Activated naive CD4-positive, alpha-beta T cell treated with anti-CD3 and anti-CD28 coated beads for 36 hours (primary cell): ENCODE results near the gene PSMC5. TPM values are rescaled to one million over a fixed set of nuclear protein-coding genes. Genes with fewer than 3 reads are reported as not detected.

Experiments
- CTCF ChIA-PET: fragments of 350-600 bp; sonication (Branson Sonifier 250); formaldehyde crosslinking; loops from one replicate; lab custom pipeline; 2021; ENCODE audit warnings: antibody characterized with exemption; lab: Charles Lee
- DNase-seq: peaks from one replicate; pipeline ENCODE4 v3.0.0-alpha.2; 2020
- H3K27ac Mint-ChIP-seq: one replicate; pipeline ENCODE4 v1.8.0; 2021; ENCODE audit warnings: mild to moderate bottlenecking, mixed read lengths
- H3K27me3 Mint-ChIP-seq: one replicate; pipeline ENCODE4 v1.8.0; 2021; ENCODE audit warnings: low read depth, mixed read lengths
- H3K36me3 Mint-ChIP-seq: one replicate; pipeline ENCODE4 v1.8.0; 2021; ENCODE audit warnings: low read depth, mixed read lengths
- H3K4me1 Mint-ChIP-seq: one replicate; pipeline ENCODE4 v1.8.0; 2021; ENCODE audit warnings: low read depth, mixed read lengths
- H3K4me3 Mint-ChIP-seq: one replicate; pipeline ENCODE4 v1.8.0; 2021; ENCODE audit warnings: mild to moderate bottlenecking, moderate library complexity, mixed read lengths
- H3K9me3 Mint-ChIP-seq: one replicate; pipeline ENCODE4 v1.8.0; 2021; ENCODE audit warnings: mixed read lengths
- intact Hi-C: fragments of 100-400 bp; cut with micrococcal nuclease; formaldehyde crosslinking; loops from one replicate; pipeline ENCODE4 v1.15.1; 2023
- total RNA-seq, 2 experiments: library from RNA; stranded (reverse); gene quantifications; one replicate each; pipeline ENCODE4 v1.2.3, GENCODE V29; 2021

Gene PSMC5
- total RNA-seq, 2 experiments from 2014 or later: 144 to 154 TPM

DNA sequence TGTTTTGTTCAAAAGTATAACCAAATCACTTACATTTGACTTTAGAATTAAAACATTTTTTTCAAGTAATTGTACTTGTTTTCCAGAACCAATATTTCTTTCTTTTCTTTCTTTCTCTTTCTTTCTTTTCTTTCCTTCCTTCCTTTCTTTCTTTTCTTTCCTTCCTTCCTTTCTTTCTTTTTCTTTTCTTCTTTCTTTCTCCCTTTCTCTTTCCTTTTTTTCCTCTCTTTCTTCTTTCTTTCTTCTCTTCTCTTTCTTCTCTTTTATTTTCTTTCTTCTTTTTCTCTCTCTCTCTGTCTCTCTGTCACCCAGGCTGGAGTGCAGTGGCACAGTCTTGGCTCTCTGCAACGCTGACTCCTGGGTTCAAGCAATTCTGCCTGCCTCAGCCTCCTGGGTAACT is 26.4 kb upstream of the PSMC5 start:
- no peaks in the 10 kb centered on the region for H3K27me3 Mint-ChIP-seq
- no peak for DNase-seq
- CTCF ChIA-PET: no interaction called here
- H3K4me3 Mint-ChIP-seq: no peak overlapping the region
- no peaks in the 10 kb centered on the region for H3K9me3 Mint-ChIP-seq
- no peaks in the 10 kb centered on the region for H3K4me1 Mint-ChIP-seq
- H3K36me3 Mint-ChIP-seq: peaks cover 30% of the 10 kb centered on the region
- peak overlapping the region; percentile 48 for H3K27ac Mint-ChIP-seq
- intact Hi-C loops: no loop called here

DNA sequence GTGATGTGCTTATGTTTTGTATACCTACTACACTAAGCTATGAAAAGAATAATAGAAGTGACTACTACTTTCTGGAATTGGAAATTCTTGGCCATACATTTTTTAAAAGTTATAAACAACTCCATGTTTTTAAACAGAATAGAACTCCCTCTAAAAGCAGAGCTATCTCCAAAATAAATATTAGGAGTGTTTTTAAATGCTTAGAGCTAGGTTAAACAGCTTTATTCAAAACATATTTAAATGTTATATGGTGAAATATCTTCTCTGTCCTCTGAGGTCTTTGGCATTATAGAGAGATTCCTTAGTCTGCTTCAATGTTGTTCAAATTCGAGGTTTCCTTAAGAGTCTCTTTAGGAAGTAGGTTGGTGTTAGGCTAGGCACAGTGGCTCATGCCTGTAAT is 22.9 kb upstream of the PSMC5 start:
- no peaks in the 10 kb centered on the region for H3K27me3 Mint-ChIP-seq
- no peaks in the 10 kb centered on the region for H3K9me3 Mint-ChIP-seq
- H3K27ac Mint-ChIP-seq: peak overlapping the region; percentile 75
- no peak for DNase-seq
- no peak overlapping the region for H3K4me3 Mint-ChIP-seq
- CTCF ChIA-PET: interaction anchor here (0.5 to 1.2 kb wide), 7 partner anchors 10 to 794 kb away, joined by 3 to 5 read pairs (median 3); no protein-coding TSS in a partner anchor
- H3K36me3 Mint-ChIP-seq: peaks cover 38% of the 10 kb centered on the region
- intact Hi-C loops: no loop called here
- H3K4me1 Mint-ChIP-seq: peaks cover 7% of the 10 kb centered on the region

DNA sequence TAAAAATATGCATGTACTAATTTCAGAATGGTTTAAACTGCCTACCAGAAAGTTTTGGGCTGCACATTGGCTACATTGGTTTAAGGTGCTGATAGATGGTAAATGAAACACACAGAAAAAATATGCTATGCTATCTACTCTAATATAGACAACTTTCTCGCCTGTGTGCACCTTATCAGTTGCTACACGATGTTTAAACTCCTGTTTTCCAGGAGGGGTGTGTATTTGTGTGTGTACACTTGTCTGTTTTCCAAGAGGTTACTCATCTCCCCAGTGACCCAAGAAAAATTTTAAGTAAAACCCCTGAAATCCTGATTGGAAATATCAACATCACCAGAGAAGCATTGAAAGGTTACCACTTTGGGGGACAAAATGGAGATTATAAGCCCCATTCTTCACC is 21.6 kb upstream of the PSMC5 start:
- H3K36me3 Mint-ChIP-seq: peaks cover 42% of the 10 kb centered on the region
- intact Hi-C loops: no loop called here

DNA sequence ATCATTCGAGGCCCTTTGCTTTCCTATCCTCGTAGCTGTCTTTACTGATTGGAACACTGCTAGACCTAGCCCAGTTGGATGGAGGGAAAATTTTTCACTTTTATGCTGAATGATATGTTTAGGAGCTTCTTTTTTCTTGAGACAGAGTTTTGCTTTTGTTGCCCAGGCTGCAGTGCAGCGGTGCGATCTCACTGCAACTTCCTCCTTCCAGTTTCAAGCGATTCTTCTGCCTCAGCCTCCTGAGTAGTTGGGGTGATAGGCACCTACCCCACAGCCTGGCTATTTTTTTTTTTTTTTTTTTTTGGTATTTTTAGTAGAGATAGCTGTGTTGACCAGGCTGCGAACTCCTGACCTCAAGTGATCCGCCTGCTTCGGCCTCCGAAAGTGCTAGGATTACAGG is 17.3 kb upstream of the PSMC5 start:
- intact Hi-C loops: no loop called here
- H3K36me3 Mint-ChIP-seq: peaks cover 50% of the 10 kb centered on the region
- no peaks in the 10 kb centered on the region for H3K9me3 Mint-ChIP-seq
- H3K27me3 Mint-ChIP-seq: no peaks in the 10 kb centered on the region
- CTCF ChIA-PET: no interaction called here
- no peak overlapping the region for H3K4me3 Mint-ChIP-seq
- DNase-seq: no peak
- H3K27ac Mint-ChIP-seq: no peak overlapping the region
- peaks cover 7% of the 10 kb centered on the region for H3K4me1 Mint-ChIP-seq

More for the DNA sequence above, 21.6 kb upstream of the PSMC5 start:
- no peaks in the 10 kb centered on the region for H3K9me3 Mint-ChIP-seq
- H3K4me3 Mint-ChIP-seq: no peak overlapping the region
- H3K27ac Mint-ChIP-seq: peak overlapping the region; percentile 2
- peaks cover 7% of the 10 kb centered on the region for H3K4me1 Mint-ChIP-seq
- no peak for DNase-seq
- H3K27me3 Mint-ChIP-seq: no peaks in the 10 kb centered on the region
- CTCF ChIA-PET: no interaction called here

DNA sequence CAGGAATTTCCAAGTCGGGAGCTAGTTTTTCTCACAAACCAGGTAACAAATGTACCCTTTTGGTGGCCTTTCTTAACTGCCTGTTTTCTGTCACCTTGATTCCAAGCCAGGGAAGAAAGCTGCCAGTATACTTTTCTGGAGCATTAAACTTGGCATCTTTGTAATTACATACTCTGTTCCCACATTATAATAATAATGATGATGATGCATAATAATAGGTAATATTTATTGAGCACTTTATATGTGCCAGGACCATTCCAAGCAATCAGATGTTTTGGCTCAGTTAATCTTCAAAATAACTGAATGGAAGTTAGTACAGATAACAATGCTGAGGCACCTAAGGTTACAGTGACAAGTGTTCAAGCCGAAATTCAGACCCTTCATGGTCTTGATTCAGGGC is 11.1 kb upstream of the PSMC5 start:
- CTCF ChIA-PET: interaction anchor here (0.6 kb wide), 1 partner anchor 12 kb away, joined by 7 read pairs; no protein-coding TSS in a partner anchor
- H3K27ac Mint-ChIP-seq: no peak overlapping the region
- intact Hi-C loops: no loop called here

DNA sequence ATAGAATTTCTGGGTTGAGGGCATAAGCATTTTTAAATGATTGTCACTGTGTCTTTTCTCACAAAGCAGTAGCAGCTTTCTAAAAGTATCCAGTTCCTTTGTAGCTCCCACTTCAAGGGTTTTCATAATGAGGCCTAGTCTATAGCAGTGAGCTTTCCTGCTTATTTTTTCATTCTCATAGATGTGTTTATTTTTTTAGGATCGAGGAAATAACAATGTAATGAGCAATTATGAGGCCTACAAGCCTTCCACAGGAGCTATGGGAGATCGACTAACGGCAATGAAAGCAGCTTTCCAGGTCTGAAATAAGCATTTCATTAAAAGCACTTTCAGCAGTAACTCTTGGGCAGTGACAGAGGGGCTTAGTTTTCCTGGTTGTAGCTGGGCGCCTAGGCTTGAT is 10.6 kb upstream of the PSMC5 start:
- peaks cover 6% of the 10 kb centered on the region for H3K4me1 Mint-ChIP-seq
- intact Hi-C loops: no loop called here
- H3K36me3 Mint-ChIP-seq: peaks cover 58% of the 10 kb centered on the region
- H3K4me3 Mint-ChIP-seq: no peak overlapping the region
- no peaks in the 10 kb centered on the region for H3K27me3 Mint-ChIP-seq
- H3K9me3 Mint-ChIP-seq: no peaks in the 10 kb centered on the region
- no peak for DNase-seq
- CTCF ChIA-PET: interaction anchor here (0.6 to 0.7 kb wide), 2 partner anchors 13 to 32 kb away, joined by 3 to 7 read pairs; no protein-coding TSS in a partner anchor
- H3K27ac Mint-ChIP-seq: no peak overlapping the region

More for the DNA sequence above, 11.1 kb upstream of the PSMC5 start:
- DNase-seq: no peak
- no peaks in the 10 kb centered on the region for H3K27me3 Mint-ChIP-seq
- no peaks in the 10 kb centered on the region for H3K9me3 Mint-ChIP-seq
- no peak overlapping the region for H3K4me3 Mint-ChIP-seq
- H3K36me3 Mint-ChIP-seq: peaks cover 59% of the 10 kb centered on the region
- peaks cover 6% of the 10 kb centered on the region for H3K4me1 Mint-ChIP-seq

DNA sequence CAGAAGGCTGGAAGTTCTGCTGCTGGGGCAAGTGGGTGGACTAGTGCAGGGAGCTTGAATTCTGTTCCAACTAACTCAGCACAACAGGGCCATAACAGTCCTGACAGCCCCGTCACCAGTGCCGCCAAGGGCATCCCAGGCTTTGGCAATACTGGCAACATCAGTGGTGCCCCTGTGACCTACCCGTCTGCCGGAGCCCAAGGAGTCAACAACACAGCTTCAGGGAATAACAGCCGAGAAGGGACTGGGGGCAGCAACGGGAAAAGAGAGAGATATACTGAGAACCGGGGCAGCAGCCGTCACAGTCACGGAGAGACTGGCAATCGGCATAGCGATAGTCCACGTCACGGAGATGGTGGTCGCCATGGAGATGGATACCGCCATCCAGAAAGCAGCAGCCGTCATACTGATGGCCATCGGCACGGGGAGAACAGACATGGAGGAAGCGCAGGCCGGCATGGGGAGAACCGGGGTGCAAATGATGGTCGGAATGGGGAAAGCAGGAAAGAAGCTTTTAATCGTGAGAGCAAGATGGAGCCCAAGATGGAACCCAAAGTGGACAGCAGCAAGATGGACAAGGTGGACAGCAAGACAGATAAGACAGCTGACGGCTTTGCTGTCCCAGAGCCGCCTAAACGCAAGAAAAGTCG is 9.4 kb upstream of the PSMC5 start:
- Mint-ChIP-seq H3K4me1 (peaks cover 16% of the 10 kb centered on the region), H3K27ac (peak overlapping the region; percentile 59), H3K36me3 (peaks cover 58% of the 10 kb centered on the region), H3K4me3 (no peak overlapping the region), H3K9me3 (no peaks in the 10 kb centered on the region), H3K27me3 (no peaks in the 10 kb centered on the region)
- no peak for DNase-seq
- intact Hi-C loops: no loop called here
- CTCF ChIA-PET: interaction anchor here (1.6 kb wide), 1 partner anchor 11 kb away, joined by 5 read pairs; no protein-coding TSS in a partner anchor

DNA sequence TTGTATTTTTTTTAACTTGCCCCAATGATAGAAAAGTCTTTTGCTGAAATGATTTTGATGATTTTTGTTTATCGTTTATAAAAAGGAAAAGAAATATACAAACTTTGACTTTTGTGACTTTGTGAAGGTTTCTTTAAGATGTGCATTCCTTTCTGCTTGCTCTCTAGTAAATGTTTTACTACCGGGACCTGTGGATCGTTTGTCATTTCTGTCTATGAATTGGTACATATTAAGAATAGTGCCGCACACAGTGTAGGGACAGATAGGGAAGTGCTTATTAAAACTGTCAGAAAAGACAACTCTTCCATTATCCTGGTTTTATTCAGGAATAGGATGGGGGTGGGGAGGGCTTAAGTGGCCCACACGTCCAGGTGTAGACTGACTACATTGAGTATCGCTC is 8.1 kb upstream of the PSMC5 start:
- intact Hi-C loops: no loop called here
- peaks cover 26% of the 10 kb centered on the region for H3K4me1 Mint-ChIP-seq
- H3K4me3 Mint-ChIP-seq: no peak overlapping the region
- DNase-seq: no peak
- CTCF ChIA-PET: interaction anchor here (0.6 to 1.6 kb wide), 2 partner anchors 10 to 15 kb away, joined by 4 to 5 read pairs; no protein-coding TSS in a partner anchor
- H3K9me3 Mint-ChIP-seq: no peaks in the 10 kb centered on the region
- peak overlapping the region; percentile 75 for H3K27ac Mint-ChIP-seq
- H3K27me3 Mint-ChIP-seq: no peaks in the 10 kb centered on the region
- H3K36me3 Mint-ChIP-seq: peaks cover 61% of the 10 kb centered on the region

DNA sequence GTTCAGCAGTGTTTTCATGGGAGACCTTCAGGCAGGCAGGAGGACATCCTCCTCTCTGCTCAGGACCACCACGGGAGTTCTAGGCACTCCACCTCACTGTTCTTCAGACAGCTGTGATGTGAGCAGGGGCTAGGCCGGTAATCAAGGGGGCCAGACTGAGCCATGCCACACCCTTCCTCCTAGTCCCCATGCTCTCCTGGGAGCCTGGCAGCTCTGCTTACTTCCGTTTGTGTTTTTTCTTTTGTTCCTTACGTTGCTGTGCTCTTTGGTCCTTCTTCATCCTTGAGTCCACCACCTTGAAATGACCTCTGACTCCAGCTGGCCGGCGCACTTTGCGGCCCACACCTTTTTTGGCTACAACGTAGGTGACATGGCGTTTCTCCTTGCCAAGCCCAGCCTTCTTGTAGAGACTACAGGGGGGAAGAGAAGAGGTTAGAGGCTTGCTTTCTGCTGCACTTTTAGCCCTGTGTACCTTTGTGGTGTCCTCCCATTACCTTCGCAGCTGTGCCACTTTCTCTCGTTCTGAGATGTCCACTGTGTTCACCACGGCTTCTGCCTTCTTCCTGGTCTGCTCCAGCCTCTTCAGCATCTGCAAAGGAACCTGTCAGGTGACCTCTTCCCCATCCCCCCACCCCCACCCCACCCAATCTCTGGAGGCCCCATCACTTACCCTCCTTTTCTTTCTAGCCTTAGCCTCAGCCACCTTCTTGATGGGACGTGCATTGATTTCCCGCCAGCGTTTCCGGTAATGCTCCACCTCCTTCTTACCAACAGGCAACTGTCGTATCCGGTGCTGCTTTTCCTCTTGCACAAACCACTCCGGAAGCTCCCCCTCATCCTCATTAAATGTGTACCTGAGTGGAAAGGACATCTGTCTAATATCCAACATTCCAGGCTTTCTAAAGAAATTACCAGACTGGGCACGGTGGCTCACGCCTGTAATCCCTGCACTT is 7.4 kb upstream of the PSMC5 start:
- Mint-ChIP-seq H3K4me1 (peaks cover 31% of the 10 kb centered on the region), H3K27me3 (no peaks in the 10 kb centered on the region), H3K4me3 (peak overlapping the region; percentile 33), H3K27ac (peak overlapping the region; percentile 75), H3K9me3 (no peaks in the 10 kb centered on the region), H3K36me3 (peaks cover 64% of the 10 kb centered on the region)
- DNase-seq: peak; percentile 54
- CTCF ChIA-PET: interaction anchor here (1.6 kb wide), 1 partner anchor 9 kb away, joined by 5 read pairs; no protein-coding TSS in a partner anchor
- intact Hi-C loops: no loop called here

DNA sequence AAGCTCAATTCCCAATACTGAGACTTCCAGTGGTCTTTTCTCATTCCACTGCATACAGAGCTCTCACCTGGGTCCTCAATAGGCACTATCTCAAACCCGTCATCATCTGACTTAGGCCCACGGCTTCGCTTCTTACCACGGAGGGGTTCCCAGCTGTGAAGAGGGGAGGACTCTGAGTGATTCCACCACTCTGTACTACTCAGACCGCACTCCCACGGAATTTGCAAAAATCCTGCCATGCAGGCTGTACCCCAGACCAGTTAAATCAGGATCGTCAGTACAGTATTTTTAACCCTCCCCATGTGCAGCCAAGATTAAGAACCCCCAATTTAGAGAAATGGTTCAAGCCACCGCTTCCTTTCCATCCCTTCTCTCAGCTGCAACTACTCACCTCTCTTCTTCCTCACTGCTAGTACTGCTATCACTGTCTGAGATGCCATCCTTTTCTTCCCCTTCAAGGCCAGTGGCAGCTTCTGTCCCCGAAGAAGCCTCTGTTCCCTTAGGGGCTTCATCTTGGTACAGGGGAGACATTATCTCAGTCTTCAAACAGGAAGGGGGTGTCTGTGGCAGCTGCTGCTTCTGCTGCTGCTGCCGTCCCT is 6.2 kb upstream of the PSMC5 start:
- no peak overlapping the region for H3K4me3 Mint-ChIP-seq

DNA sequence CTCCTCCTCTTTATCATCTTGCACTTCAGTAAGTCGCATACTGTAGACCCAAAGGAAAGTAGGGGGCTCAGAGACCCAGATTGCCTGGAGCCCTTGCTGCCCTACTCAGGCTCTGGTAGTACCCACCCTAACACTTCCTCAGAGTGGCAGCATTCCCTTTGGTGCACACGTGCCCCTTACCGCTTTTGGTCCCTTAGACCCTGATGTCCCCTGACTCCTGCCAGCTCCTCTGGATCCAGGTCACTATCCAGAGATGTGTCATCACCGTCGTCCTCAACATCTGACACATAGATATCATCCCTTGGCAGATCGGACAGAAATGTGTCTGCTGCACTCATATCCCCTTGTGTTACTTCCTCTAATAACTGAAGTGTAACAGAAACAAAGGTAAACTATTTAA is 5.4 kb upstream of the PSMC5 start:
- Mint-ChIP-seq H3K36me3 (peaks cover 70% of the 10 kb centered on the region), H3K4me3 (peak overlapping the region; percentile 7), H3K27me3 (no peaks in the 10 kb centered on the region), H3K9me3 (no peaks in the 10 kb centered on the region), H3K4me1 (peaks cover 46% of the 10 kb centered on the region), H3K27ac (peak overlapping the region; percentile 75)
- no peak for DNase-seq
- CTCF ChIA-PET: interaction anchor here (0.9 kb wide), 1 partner anchor 46 kb away, joined by 3 read pairs; no protein-coding TSS in a partner anchor
- intact Hi-C loops: no loop called here

More for the DNA sequence above, 6.2 kb upstream of the PSMC5 start:
- no peak for DNase-seq
- Mint-ChIP-seq H3K27ac (peak overlapping the region; percentile 75), H3K36me3 (peaks cover 65% of the 10 kb centered on the region), H3K27me3 (no peaks in the 10 kb centered on the region), H3K4me1 (peaks cover 41% of the 10 kb centered on the region), H3K9me3 (no peaks in the 10 kb centered on the region)
- CTCF ChIA-PET: no interaction called here
- intact Hi-C loops: no loop called here

DNA sequence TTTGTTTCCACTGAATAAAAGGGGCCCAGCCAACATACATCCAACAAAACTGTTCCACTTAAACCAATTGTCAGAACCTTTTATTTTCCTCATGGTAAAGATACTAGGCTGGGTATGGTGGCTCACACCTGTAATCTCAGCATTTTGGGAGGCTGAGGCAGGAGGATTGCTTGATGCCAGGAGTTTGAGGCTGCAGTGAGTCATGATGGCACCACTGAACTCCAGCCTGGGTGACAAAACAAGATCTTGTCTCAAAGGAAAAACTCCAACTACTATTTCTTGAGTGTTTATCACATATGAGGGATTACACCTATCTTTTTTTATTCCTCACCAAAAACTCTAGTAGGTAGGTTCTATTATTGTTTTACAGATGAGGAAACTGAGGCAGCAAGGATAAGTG is 4.7 kb upstream of the PSMC5 start:
- peaks cover 47% of the 10 kb centered on the region for H3K4me1 Mint-ChIP-seq
- peaks cover 72% of the 10 kb centered on the region for H3K36me3 Mint-ChIP-seq
- DNase-seq: no peak

More for the DNA sequence above, 4.7 kb upstream of the PSMC5 start:
- no peaks in the 10 kb centered on the region for H3K9me3 Mint-ChIP-seq
- intact Hi-C loops: no loop called here
- CTCF ChIA-PET: interaction anchor here (0.9 kb wide), 1 partner anchor 47 kb away, joined by 3 read pairs; no protein-coding TSS in a partner anchor
- peak overlapping the region; percentile 75 for H3K27ac Mint-ChIP-seq
- H3K4me3 Mint-ChIP-seq: no peak overlapping the region
- H3K27me3 Mint-ChIP-seq: no peaks in the 10 kb centered on the region
